ENCODE measurements around the gene STPG1. TPM values are rescaled to one million over a fixed set of nuclear protein-coding genes. Genes with fewer than 3 reads are reported as not detected.
"Not testable (repeated sequence)": the region's sequence is repeated elsewhere in the genome, so short reads cannot be mapped to it uniquely, and the experiment has no call there.

The STPG1 gene
- total and polyA plus RNA-seq, 5 donors, result 3.9 to 8.3 (median 6.8) TPM

DNA sequence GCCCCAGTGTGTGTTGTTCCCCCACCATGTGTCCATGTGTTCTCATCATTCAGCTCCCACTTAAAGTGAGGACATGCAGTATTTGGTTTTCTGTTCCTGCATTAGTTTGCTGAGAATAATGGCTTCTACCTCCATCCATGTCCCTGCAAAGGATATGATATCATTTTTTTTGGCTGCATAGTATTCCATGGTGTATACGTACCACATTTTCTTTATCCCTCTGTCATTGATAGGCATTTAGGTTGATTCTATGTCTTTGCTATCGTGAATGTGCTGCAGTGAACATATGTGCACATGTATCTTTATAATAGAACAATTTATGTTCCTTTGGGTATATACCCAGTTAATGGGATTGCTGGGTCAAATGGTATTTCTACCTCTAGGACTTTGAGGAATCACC is 32.9 kb upstream of the STPG1 start:
- ATAC-seq; H3K4me1 ChIP-seq (ENCODE audit: control insufficient read depth, insufficient read depth, low read length); DNase-seq; H3K9me3 ChIP-seq (ENCODE audit: control insufficient read depth, low read length); H3K27ac ChIP-seq (ENCODE audit: low read length); H3K27me3 ChIP-seq (ENCODE audit: control insufficient read depth, insufficient read depth); H3K4me3 ChIP-seq (ENCODE audit: low read length); intact Hi-C loops (cut with DNase I): not testable (repeated sequence)
- 96% methylated on average over 2 of the region's 2 CpGs for WGBS

- no peak for ATAC-seq
- intact Hi-C loops (cut with DNase I), result no loop called here
Observed at GRCh38 chr1:24443241-24443656, 29.7 kb upstream of the STPG1 start.

GRCh38 chr1:24442764-24443163 is 29.2 kb upstream of the STPG1 start:
- Histone ChIP-seq H3K4me3 (ENCODE audit: low read length) (no peak overlapping the region), H3K27me3 (ENCODE audit: control insufficient read depth, insufficient read depth) (no peaks in the 10 kb centered on the region), H3K9me3 (ENCODE audit: control insufficient read depth, low read length) (no peaks in the 10 kb centered on the region), H3K4me1 (ENCODE audit: control insufficient read depth, insufficient read depth, low read length) (peaks cover 2% of the 10 kb centered on the region), H3K27ac (ENCODE audit: low read length) (no peak overlapping the region)
- intact Hi-C loops (cut with DNase I), result no loop called here
- DNase-seq (no peak), ATAC-seq (no peak)

More at GRCh38 chr1:24443241-24443656, 29.7 kb upstream of the STPG1 start:
- Histone ChIP-seq H3K4me3 (ENCODE audit: low read length) (no peak overlapping the region), H3K9me3 (ENCODE audit: control insufficient read depth, low read length) (no peaks in the 10 kb centered on the region), H3K27me3 (ENCODE audit: control insufficient read depth, insufficient read depth) (no peaks in the 10 kb centered on the region), H3K27ac (ENCODE audit: low read length) (no peak overlapping the region), H3K4me1 (ENCODE audit: control insufficient read depth, insufficient read depth, low read length) (peaks cover 2% of the 10 kb centered on the region)
- DNase-seq, result no peak
- WGBS, result 59% methylated on average over 2 of the region's 2 CpGs

DNA sequence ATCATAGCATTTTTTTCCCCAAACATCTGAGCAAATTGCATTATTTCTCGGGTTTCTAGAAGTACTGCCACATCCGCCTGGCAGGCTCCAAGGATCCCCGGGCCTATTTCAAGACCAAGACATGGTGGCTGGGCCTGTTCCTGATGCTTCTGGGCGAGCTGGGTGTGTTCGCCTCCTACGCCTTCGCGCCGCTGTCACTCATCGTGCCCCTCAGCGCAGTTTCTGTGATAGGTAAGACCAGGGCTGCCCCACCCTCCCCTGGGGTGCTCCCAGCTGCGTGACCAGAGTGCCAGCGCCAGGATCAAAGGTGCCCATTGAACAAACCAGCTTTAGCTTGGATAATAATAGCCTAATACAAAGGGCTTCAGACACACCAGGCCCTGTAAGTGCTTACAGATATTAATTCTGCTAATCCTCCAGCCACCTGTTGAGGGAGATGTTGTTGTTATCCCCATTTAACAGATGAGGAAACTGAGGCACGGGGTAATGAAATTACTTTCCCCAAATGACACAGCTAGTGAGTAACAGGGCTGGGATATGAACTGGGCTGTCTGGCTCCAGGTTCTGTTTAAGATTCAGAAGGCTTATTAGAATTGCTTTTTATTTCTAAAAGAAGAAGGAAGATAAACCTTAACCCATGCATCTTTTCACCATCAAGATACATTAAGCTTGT is 28.6 kb upstream of the STPG1 start:
- WGBS, result 96% methylated on average over 14 of the region's 14 CpGs
- intact Hi-C loops (cut with DNase I), result no loop called here
- no peaks in the 10 kb centered on the region for H3K27me3 ChIP-seq (ENCODE audit: control insufficient read depth, insufficient read depth)
- no peak overlapping the region for H3K4me3 ChIP-seq (ENCODE audit: low read length)
- no peak for DNase-seq
- no peak for ATAC-seq
- no peak overlapping the region for H3K27ac ChIP-seq (ENCODE audit: low read length)
- H3K4me1 ChIP-seq (ENCODE audit: control insufficient read depth, insufficient read depth, low read length), result peaks cover 5% of the 10 kb centered on the region
- no peaks in the 10 kb centered on the region for H3K9me3 ChIP-seq (ENCODE audit: control insufficient read depth, low read length)

- peaks cover 5% of the 10 kb centered on the region for H3K4me1 ChIP-seq (ENCODE audit: control insufficient read depth, insufficient read depth, low read length)
- intact Hi-C loops (cut with DNase I), result no loop called here
- ATAC-seq (no peak), DNase-seq (no peak)
- H3K4me3 ChIP-seq (ENCODE audit: low read length), result no peak overlapping the region
- H3K27me3 ChIP-seq (ENCODE audit: control insufficient read depth, insufficient read depth), result no peaks in the 10 kb centered on the region
- H3K9me3 ChIP-seq (ENCODE audit: control insufficient read depth, low read length), result no peaks in the 10 kb centered on the region
- no peak overlapping the region for H3K27ac ChIP-seq (ENCODE audit: low read length)
- 88% methylated on average over 7 of the region's 7 CpGs for WGBS
Observed at GRCh38 chr1:24441480-24441879, 27.9 kb upstream of the STPG1 start.

DNA sequence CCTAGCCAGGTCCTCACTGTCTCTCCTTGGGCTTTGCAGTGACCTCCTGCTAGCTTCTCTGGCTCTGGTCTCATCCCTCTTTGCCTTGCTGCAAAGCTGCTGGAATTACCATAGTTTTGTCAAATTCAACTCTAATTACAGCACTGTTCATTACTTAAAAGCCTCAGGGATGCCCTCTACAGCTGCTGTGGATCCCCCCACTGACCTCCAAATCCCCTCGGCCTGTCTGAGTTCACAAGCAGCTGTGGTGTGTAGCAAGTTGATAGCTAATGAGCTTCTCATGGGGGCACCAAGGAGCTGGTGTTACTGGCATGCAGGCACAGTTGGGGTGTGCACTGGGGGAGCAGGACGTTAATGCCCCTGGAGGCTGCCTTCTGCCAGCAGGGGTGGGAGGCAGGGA is 26.9 kb upstream of the STPG1 start:
- WGBS, result 92% methylated on average over 2 of the region's 2 CpGs
- no peak for ATAC-seq
- no peak overlapping the region for H3K4me3 ChIP-seq (ENCODE audit: low read length)
- peaks cover 5% of the 10 kb centered on the region for H3K4me1 ChIP-seq (ENCODE audit: control insufficient read depth, insufficient read depth, low read length)
- intact Hi-C loops (cut with DNase I), result no loop called here
- H3K9me3 ChIP-seq (ENCODE audit: control insufficient read depth, low read length), result no peaks in the 10 kb centered on the region
- no peaks in the 10 kb centered on the region for H3K27me3 ChIP-seq (ENCODE audit: control insufficient read depth, insufficient read depth)
- no peak overlapping the region for H3K27ac ChIP-seq (ENCODE audit: low read length)
- DNase-seq, result no peak

DNA sequence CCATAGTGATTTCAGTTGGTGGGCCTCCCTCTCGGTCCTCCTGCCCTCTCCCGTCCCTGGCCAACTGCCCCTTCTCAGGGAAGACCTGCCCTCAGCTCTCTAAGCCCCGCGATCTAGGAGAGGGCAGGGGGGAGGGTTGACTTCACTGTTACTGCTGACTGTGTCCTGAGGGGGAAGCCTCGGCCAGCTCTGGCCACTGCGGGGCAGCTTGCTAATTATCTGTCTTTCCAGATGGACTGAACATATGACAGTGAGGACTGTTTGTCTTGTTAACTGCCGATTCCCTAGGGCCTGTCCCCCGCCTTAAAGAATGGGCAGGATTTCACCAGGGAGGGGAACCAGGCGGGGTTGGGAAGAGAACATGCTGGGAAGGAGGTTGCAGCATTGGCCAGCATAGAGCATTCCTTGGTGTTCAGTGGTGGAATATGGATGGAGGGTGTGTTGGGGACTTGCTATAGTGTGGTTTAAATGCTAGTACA is 24.9 kb upstream of the STPG1 start:
- 35% methylated on average over 9 of the region's 9 CpGs for WGBS
- no peak overlapping the region for H3K27ac ChIP-seq (ENCODE audit: low read length)
- no peak overlapping the region for H3K4me3 ChIP-seq (ENCODE audit: low read length)
- no peaks in the 10 kb centered on the region for H3K9me3 ChIP-seq (ENCODE audit: control insufficient read depth, low read length)
- H3K4me1 ChIP-seq (ENCODE audit: control insufficient read depth, insufficient read depth, low read length), result peaks cover 4% of the 10 kb centered on the region
- intact Hi-C loops (cut with DNase I), result no loop called here
- no peaks in the 10 kb centered on the region for H3K27me3 ChIP-seq (ENCODE audit: control insufficient read depth, insufficient read depth)
- ATAC-seq (peak; percentile 77 to 80), DNase-seq (peak; percentile 40 to 74 (median 67))

GRCh38 chr1:24437631-24438396 is 24.2 kb upstream of the STPG1 start:
- Histone ChIP-seq H3K27ac (ENCODE audit: low read length) (no peak overlapping the region), H3K9me3 (ENCODE audit: control insufficient read depth, low read length) (no peaks in the 10 kb centered on the region), H3K27me3 (ENCODE audit: control insufficient read depth, insufficient read depth) (no peaks in the 10 kb centered on the region), H3K4me3 (ENCODE audit: low read length) (no peak overlapping the region), H3K4me1 (ENCODE audit: control insufficient read depth, insufficient read depth, low read length) (peaks cover 2% of the 10 kb centered on the region)
- ATAC-seq (peak; percentile 11 to 14), DNase-seq (peak in 1 of 3 donors; percentile 65)
- 55% methylated on average over 9 of the region's 9 CpGs for WGBS
- intact Hi-C loops (cut with DNase I), result no loop called here

GRCh38 chr1:24435782-24436365 is 22.3 kb upstream of the STPG1 start:
- DNase-seq (no peak), ATAC-seq (no peak)
- no peaks in the 10 kb centered on the region for H3K27me3 ChIP-seq (ENCODE audit: control insufficient read depth, insufficient read depth)
- H3K4me3 ChIP-seq (ENCODE audit: low read length), result no peak overlapping the region
- intact Hi-C loops (cut with DNase I), result no loop called here
- H3K9me3 ChIP-seq (ENCODE audit: control insufficient read depth, low read length), result no peaks in the 10 kb centered on the region
- WGBS, result 79% methylated on average over 8 of the region's 8 CpGs
- no peak overlapping the region for H3K27ac ChIP-seq (ENCODE audit: low read length)
- H3K4me1 ChIP-seq (ENCODE audit: control insufficient read depth, insufficient read depth, low read length), result peaks cover 2% of the 10 kb centered on the region

DNA sequence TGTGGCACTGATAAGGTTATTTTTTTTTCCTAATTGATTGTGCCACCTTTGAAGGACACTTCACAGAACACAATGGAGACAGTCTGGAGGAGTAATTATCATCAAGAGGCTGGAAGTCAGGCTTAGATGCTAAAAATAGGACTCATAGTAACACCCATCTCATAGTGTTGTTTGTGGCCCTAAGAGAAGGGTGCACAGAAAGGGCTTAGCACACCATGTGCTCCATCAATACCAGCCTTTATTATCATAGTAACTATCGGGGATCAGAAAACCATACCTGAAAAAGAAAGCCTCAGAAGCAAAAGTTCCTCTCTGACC is 13.9 kb upstream of the STPG1 start:
- no peak overlapping the region for H3K27ac ChIP-seq (ENCODE audit: low read length)
- WGBS, result 42% methylated on average over 1 of the region's 1 CpG
- H3K27me3 ChIP-seq (ENCODE audit: control insufficient read depth, insufficient read depth), result no peaks in the 10 kb centered on the region
- H3K9me3 ChIP-seq (ENCODE audit: control insufficient read depth, low read length), result no peaks in the 10 kb centered on the region
- H3K4me1 ChIP-seq (ENCODE audit: control insufficient read depth, insufficient read depth, low read length), result peaks cover 7% of the 10 kb centered on the region
- no peak overlapping the region for H3K4me3 ChIP-seq (ENCODE audit: low read length)
- ATAC-seq (peak; percentile 77 to 82), DNase-seq (no peak)
- intact Hi-C loops (cut with DNase I), result no loop called here

GRCh38 chr1:24426744-24427544 is 13.4 kb upstream of the STPG1 start:
- peak in 1 of 2 donors; percentile 15 for ATAC-seq
- no peaks in the 10 kb centered on the region for H3K27me3 ChIP-seq (ENCODE audit: control insufficient read depth, insufficient read depth)
- peaks cover 7% of the 10 kb centered on the region for H3K4me1 ChIP-seq (ENCODE audit: control insufficient read depth, insufficient read depth, low read length)
- no peak overlapping the region for H3K27ac ChIP-seq (ENCODE audit: low read length)
- WGBS, result 86% methylated on average over 7 of the region's 7 CpGs
- no peaks in the 10 kb centered on the region for H3K9me3 ChIP-seq (ENCODE audit: control insufficient read depth, low read length)
- no peak for DNase-seq
- no peak overlapping the region for H3K4me3 ChIP-seq (ENCODE audit: low read length)
- intact Hi-C loops (cut with DNase I), result no loop called here

Measured in right cardiac atrium (tissue), 5 donors.